ENCODE measurements around the gene TRNAU1AP.

GRCh38 chr1:28530456-28530855 lies 22.4 kb upstream of the TRNAU1AP start:
- TF ChIP-seq ESRRG (CRISPR knock-in tag; IDR thresholded peaks at IDR 0.05) = no peak
- no peak for TF ChIP-seq ZFP3 (CRISPR knock-in tag; IDR thresholded peaks at IDR 0.05)
- TF ChIP-seq RARB (CRISPR knock-in tag; IDR thresholded peaks at IDR 0.05) = no peak
- TF ChIP-seq CREB5 (CRISPR knock-in tag; IDR thresholded peaks at IDR 0.05; ENCODE audit: low read depth) = no peak
- no peak for TF ChIP-seq ARNTL (CRISPR knock-in tag; IDR thresholded peaks at IDR 0.05; ENCODE audit: borderline replicate concordance, low read depth)
